SK-N-SH (cell line): ENCODE data around the gene TBXAS1. TPM values are rescaled to one million over a fixed set of nuclear protein-coding genes. Genes with fewer than 3 reads are reported as not detected.

Source experiments
- CTCF ChIA-PET: fragments of 300-600, 350-600 bp; formaldehyde crosslinking; extraction: SDS; loops from one replicate; lab custom pipeline; 2021; lab: Yijun Ruan, JAX
- POLR2A ChIA-PET: fragments of 350-600 bp; sonication (Branson Sonifier 250); formaldehyde crosslinking; extraction: SDS; loops from one replicate; lab custom pipeline; 2020; ENCODE audit warnings: antibody characterized with exemption, inconsistent platforms; lab: Yijun Ruan, JAX
- DNase-seq: peaks from one replicate; pipeline ENCODE4 v3.0.0; 2012
- H2AFZ ChIP-seq: fragments of 200-600 bp; sonication (generic); 2 replicates; pipeline ENCODE4 v1.8.1; 2016; ENCODE audit warnings: antibody characterized with exemption, mild to moderate bottlenecking, low read depth
- H3F3A ChIP-seq: fragments of 200-600 bp; sonication (generic); replicated peaks from 2 replicates; pipeline ENCODE3; 2016; ENCODE audit warnings: antibody characterized with exemption, mild to moderate bottlenecking; ENCODE audit not compliant: insufficient read depth
- H3K27ac ChIP-seq, 2 experiments: fragments of 200-500 bp in 1 of 2; fragments of 200-600 bp in 1 of 2; sonication (Bioruptor generic) in 1 of 2; sonication (generic), shearing (Covaris generic) in 1 of 2; 2 replicates each; pipeline versions ENCODE4 v1.5.1 to v1.6.1; 2014 to 2016; ENCODE audit warnings: low read depth in 2 of 2, inconsistent platforms in 1 of 2, low read length in 1 of 2, mild to moderate bottlenecking in 1 of 2, mixed read lengths in 1 of 2
- H3K27me3 ChIP-seq: fragments of 200-600 bp; sonication (generic), shearing (Covaris generic); 2 replicates; pipeline ENCODE4 v1.6.1; 2016; ENCODE audit warnings: mixed run types; ENCODE audit not compliant: insufficient read depth
- H3K36me3 ChIP-seq, 2 experiments: fragments of 200-500 bp in 1 of 2; fragments of 200-600 bp in 1 of 2; sonication (Bioruptor generic) in 1 of 2; sonication (generic) in 1 of 2; replicated peaks in 1 of 2; 2 replicates each; pipeline versions ENCODE3 to v1.5.1; 2014 to 2016; ENCODE audit warnings: low read length in 1 of 2, mild to moderate bottlenecking in 1 of 2; ENCODE audit not compliant: insufficient read depth in 2 of 2, control insufficient read depth in 1 of 2
- H3K4me1 ChIP-seq, 2 experiments: fragments of 200-500 bp in 1 of 2; fragments of 200-600 bp in 1 of 2; sonication (Bioruptor generic) in 1 of 2; sonication (generic), shearing (Covaris generic) in 1 of 2; 2 replicates each; pipeline versions ENCODE4 v1.5.1 to v1.6.1; 2014 to 2016; ENCODE audit warnings: low read depth in 1 of 2, low read length in 1 of 2, mixed run types in 1 of 2; ENCODE audit not compliant: insufficient read depth in 2 of 2, control insufficient read depth in 1 of 2
- H3K4me2 ChIP-seq: fragments of 200-600 bp; sonication (generic), shearing (Covaris generic); 2 replicates; pipeline ENCODE4 v1.6.1; 2017; ENCODE audit warnings: mixed run types
- H3K4me3 ChIP-seq, 2 experiments: fragments of 200-500 bp in 1 of 2; fragments of 200-600 bp in 1 of 2; sonication (Bioruptor generic) in 1 of 2; sonication (generic), shearing (Covaris generic) in 1 of 2; 2 replicates each; pipeline versions ENCODE4 v1.5.1 to v1.8.1; 2014 to 2016; ENCODE audit warnings: low read depth in 2 of 2, inconsistent platforms in 1 of 2, low read length in 1 of 2, mild to moderate bottlenecking in 1 of 2, mixed read lengths in 1 of 2, moderate library complexity in 1 of 2
- H3K79me2 ChIP-seq: fragments of 200-600 bp; sonication (generic); 2 replicates; pipeline ENCODE4 v1.8.1; 2017; ENCODE audit warnings: mild to moderate bottlenecking; ENCODE audit not compliant: insufficient read depth
- H3K9ac ChIP-seq: fragments of 200-600 bp; sonication (generic); 2 replicates; pipeline ENCODE4 v1.6.1; 2017; ENCODE audit warnings: mixed run types
- H3K9me2 ChIP-seq: fragments of 200-600 bp; sonication (generic); 2 replicates; pipeline ENCODE4 v1.6.1; 2017; ENCODE audit warnings: mixed run types
- H3K9me3 ChIP-seq: fragments of 200-600 bp; sonication (generic); 2 replicates; pipeline ENCODE4 v1.6.1; 2017; ENCODE audit warnings: mixed run types, mild to moderate bottlenecking, moderate library complexity
- H4K20me1 ChIP-seq: fragments of 200-600 bp; sonication (generic); 2 replicates; pipeline ENCODE4 v1.6.1; 2017; ENCODE audit warnings: mild to moderate bottlenecking, mixed run types; ENCODE audit not compliant: insufficient read depth
- FOSL2 ChIP-seq: IDR thresholded peaks from 2 replicates; pipeline ENCODE4 v1.4.0; 2012; ENCODE audit warnings: low read depth, mild to moderate bottlenecking, moderate library complexity, borderline replicate concordance
- FOXJ3 ChIP-seq: sonication (generic); formaldehyde crosslinking; IDR thresholded peaks from 2 replicates; pipeline ENCODE4 v1.5.1; 2020; ENCODE audit warnings: mild to moderate bottlenecking, missing genetic modification reagents
- GATA2 ChIP-seq: sonication (generic); formaldehyde crosslinking; IDR thresholded peaks from 2 replicates; pipeline ENCODE4 v1.5.0; 2020; ENCODE audit warnings: mild to moderate bottlenecking, missing genetic modification reagents
- JUND ChIP-seq: IDR thresholded peaks from 2 replicates; pipeline ENCODE4 v1.4.0; 2012
- MEF2A ChIP-seq: IDR thresholded peaks from 2 replicates; pipeline ENCODE4 v1.4.0; 2012; ENCODE audit warnings: low read depth, borderline replicate concordance
- NFIC ChIP-seq: IDR thresholded peaks from 2 replicates; pipeline ENCODE4 v1.4.0; 2012; ENCODE audit warnings: borderline replicate concordance
- RAD21 ChIP-seq: IDR thresholded peaks from 2 replicates; pipeline ENCODE4 v1.6.1; 2012; ENCODE audit warnings: mild to moderate bottlenecking, low read length
- WGBS: methylation state at CpG from one replicate; pipeline ENCODE4 v1.1.6; 2017; ENCODE audit warnings: low lambda C conversion rate; 5-methylcytosine and 5-hydroxymethylcytosine counted together
- polyA plus RNA-seq, 3 experiments: library from polyadenylated mRNA; depleted of rRNA; stranded (reverse); fragments of >200 nt; gene quantifications; 2 replicates each; pipeline ENCODE4 v1.2.3, GENCODE V29; 2012
- TF ChIP-seq, protein P1 (sequence below): fragments of 200-600 bp; sonication (generic); IDR thresholded peaks from 2 replicates; pipeline ENCODE4 v1.6.1; 2017; ENCODE audit warnings: antibody characterized with exemption, mild to moderate bottlenecking, moderate library complexity
- TF ChIP-seq, protein P2 (sequence below): IDR thresholded peaks from 2 replicates; pipeline ENCODE4 v1.4.0; 2012; ENCODE audit warnings: low read depth, borderline replicate concordance
- TF ChIP-seq, protein P3 (sequence below): IDR thresholded peaks from 2 replicates; pipeline ENCODE4; 2012

TBXAS1 gene
- polyA plus RNA-seq, 1 of the 3 experiments (the other 2 are of a cell fraction): 4.4 TPM

DNA sequence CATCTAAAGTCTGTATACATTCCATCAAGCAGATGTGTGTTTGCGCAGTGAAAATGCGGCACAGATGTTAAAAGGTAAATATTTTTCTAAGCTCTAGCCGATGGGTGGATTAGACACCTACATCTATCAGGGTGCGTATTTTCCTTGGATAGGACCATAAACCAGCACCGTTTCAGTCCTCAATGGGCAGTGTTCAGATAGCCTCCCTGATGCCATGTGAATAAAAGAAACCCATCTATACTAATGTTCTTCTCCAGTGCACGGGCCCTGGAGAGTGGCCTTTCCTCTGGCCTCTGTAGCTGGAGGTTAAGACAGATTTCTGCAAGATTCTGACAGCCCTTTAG lies 130.2 kb downstream of the TBXAS1 start:
- Histone ChIP-seq H3K27ac (no peak overlapping the region), H3K9me2 (no peaks in the 10 kb centered on the region), H3K4me3 (no peak overlapping the region), H3K9ac (no peak overlapping the region), H3K9me3 (no peaks in the 10 kb centered on the region), H3F3A (no peaks in the 10 kb centered on the region), H3K27me3 (no peaks in the 10 kb centered on the region; the same call in 1 of the 2 replicates), H3K79me2 (no peaks in the 10 kb centered on the region), H3K4me1 (peaks cover 0 to 6% of the 10 kb centered on the region in 2 experiments; a peak in 1 of 4 replicates), H2AFZ (no peak overlapping the region), H4K20me1 (no peaks in the 10 kb centered on the region), H3K4me2 (no peak overlapping the region)
- CTCF ChIA-PET: interaction anchor here (0.9 to 2.2 kb wide), 3 partner anchors 43 to 485 kb away, joined by 3 to 7 read pairs (median 3); no protein-coding TSS in a partner anchor
- 71% methylated on average over 6 of the region's 6 CpGs for WGBS
- DNase-seq: no peak
- TF ChIP-seq, protein P1, sequence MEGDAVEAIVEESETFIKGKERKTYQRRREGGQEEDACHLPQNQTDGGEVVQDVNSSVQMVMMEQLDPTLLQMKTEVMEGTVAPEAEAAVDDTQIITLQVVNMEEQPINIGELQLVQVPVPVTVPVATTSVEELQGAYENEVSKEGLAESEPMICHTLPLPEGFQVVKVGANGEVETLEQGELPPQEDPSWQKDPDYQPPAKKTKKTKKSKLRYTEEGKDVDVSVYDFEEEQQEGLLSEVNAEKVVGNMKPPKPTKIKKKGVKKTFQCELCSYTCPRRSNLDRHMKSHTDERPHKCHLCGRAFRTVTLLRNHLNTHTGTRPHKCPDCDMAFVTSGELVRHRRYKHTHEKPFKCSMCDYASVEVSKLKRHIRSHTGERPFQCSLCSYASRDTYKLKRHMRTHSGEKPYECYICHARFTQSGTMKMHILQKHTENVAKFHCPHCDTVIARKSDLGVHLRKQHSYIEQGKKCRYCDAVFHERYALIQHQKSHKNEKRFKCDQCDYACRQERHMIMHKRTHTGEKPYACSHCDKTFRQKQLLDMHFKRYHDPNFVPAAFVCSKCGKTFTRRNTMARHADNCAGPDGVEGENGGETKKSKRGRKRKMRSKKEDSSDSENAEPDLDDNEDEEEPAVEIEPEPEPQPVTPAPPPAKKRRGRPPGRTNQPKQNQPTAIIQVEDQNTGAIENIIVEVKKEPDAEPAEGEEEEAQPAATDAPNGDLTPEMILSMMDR: no peak
- TF ChIP-seq GATA2 (CRISPR knock-in tag) (no peak), RAD21 (no peak), JUND (no peak), MEF2A (no peak)
- TF ChIP-seq, protein P2, sequence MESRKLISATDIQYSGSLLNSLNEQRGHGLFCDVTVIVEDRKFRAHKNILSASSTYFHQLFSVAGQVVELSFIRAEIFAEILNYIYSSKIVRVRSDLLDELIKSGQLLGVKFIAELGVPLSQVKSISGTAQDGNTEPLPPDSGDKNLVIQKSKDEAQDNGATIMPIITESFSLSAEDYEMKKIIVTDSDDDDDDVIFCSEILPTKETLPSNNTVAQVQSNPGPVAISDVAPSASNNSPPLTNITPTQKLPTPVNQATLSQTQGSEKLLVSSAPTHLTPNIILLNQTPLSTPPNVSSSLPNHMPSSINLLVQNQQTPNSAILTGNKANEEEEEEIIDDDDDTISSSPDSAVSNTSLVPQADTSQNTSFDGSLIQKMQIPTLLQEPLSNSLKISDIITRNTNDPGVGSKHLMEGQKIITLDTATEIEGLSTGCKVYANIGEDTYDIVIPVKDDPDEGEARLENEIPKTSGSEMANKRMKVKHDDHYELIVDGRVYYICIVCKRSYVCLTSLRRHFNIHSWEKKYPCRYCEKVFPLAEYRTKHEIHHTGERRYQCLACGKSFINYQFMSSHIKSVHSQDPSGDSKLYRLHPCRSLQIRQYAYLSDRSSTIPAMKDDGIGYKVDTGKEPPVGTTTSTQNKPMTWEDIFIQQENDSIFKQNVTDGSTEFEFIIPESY: no peak
- TF ChIP-seq, all 33 proteins: peak for 0
- POLR2A ChIA-PET: no interaction called here
- H3K36me3 ChIP-seq: no peaks in the 10 kb centered on the region

DNA sequence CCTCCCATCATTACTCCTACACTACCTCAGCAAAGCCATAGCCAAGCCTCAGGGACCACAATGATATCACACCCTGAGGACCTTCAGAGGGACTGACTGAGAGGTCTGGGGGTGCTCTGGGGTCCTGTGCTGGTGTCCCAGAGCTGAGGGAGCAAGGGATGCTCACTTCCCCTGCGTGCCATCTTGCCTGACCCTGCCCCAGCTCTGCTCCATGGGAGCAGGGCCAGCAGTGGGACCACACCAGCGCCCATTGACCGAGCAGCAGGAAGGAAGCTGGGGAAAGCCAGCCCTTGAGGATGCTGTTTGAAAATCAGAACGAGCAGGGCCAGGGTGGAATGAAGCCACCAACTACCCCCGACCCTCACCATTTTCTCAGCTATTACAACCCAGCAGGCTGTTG lies 130.7 kb downstream of the TBXAS1 start:
- 77% methylated on average over 5 of the region's 5 CpGs for WGBS
- DNase-seq: no peak
- no peak overlapping the region for H3K9ac ChIP-seq
- H3K4me3 ChIP-seq: no peak overlapping the region
- ChIA-PET CTCF (interaction anchor here (0.9 to 2.2 kb wide), 2 partner anchors 43 to 314 kb away, joined by 3 to 7 read pairs; no protein-coding TSS in a partner anchor), POLR2A (no interaction called here)
- H3K36me3 ChIP-seq: no peaks in the 10 kb centered on the region
- H3K9me2 ChIP-seq: no peaks in the 10 kb centered on the region
- no peaks in the 10 kb centered on the region for H4K20me1 ChIP-seq
- no peaks in the 10 kb centered on the region for H3F3A ChIP-seq
- H3K27ac ChIP-seq: no peak overlapping the region
- H2AFZ ChIP-seq: no peak overlapping the region
- H3K27me3 ChIP-seq: no peaks in the 10 kb centered on the region; the same call in 1 of the 2 replicates
- TF ChIP-seq RAD21 (no peak), FOXJ3 (CRISPR knock-in tag) (no peak), NFIC (no peak), FOSL2 (no peak)
- TF ChIP-seq, protein P3, sequence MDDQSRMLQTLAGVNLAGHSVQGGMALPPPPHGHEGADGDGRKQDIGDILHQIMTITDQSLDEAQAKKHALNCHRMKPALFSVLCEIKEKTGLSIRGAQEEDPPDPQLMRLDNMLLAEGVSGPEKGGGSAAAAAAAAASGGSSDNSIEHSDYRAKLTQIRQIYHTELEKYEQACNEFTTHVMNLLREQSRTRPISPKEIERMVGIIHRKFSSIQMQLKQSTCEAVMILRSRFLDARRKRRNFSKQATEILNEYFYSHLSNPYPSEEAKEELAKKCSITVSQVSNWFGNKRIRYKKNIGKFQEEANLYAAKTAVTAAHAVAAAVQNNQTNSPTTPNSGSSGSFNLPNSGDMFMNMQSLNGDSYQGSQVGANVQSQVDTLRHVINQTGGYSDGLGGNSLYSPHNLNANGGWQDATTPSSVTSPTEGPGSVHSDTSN: no peak
- no peaks in the 10 kb centered on the region for H3K79me2 ChIP-seq
- no peak overlapping the region for H3K4me2 ChIP-seq
- H3K4me1 ChIP-seq: peaks cover 0 to 6% of the 10 kb centered on the region in 2 experiments; a peak in 1 of 4 replicates
- no peaks in the 10 kb centered on the region for H3K9me3 ChIP-seq
